Gastrocnemius medialis (tissue), 4 donors: ENCODE measurements around the gene BMP8A.

Source experiments
- POLR2A ChIP-seq, 2 donors: fragments of 450-650 bp; IDR thresholded peaks; one replicate each; pipeline ENCODE4 v1.6.1; 2017; ENCODE audit warnings: antibody characterized with exemption in 2 of 2, mild to moderate bottlenecking in 2 of 2, moderate library complexity in 2 of 2
- TF ChIP-seq, protein P1 (sequence below), 5 experiments: fragments of 450-650 bp in 3 of 5; fragments of 200-600 bp in 2 of 5; sonication (generic) in 2 of 5; IDR thresholded peaks in 4 of 5; conservative IDR thresholded peaks in 1 of 5; 1 replicate in 4 of 5; 2 replicates in 1 of 5; pipeline ENCODE4 v1.5.1; 2016 to 2019; ENCODE audit warnings: antibody characterized with exemption in 5 of 5, mild to moderate bottlenecking in 3 of 5, moderate library complexity in 3 of 5

DNA sequence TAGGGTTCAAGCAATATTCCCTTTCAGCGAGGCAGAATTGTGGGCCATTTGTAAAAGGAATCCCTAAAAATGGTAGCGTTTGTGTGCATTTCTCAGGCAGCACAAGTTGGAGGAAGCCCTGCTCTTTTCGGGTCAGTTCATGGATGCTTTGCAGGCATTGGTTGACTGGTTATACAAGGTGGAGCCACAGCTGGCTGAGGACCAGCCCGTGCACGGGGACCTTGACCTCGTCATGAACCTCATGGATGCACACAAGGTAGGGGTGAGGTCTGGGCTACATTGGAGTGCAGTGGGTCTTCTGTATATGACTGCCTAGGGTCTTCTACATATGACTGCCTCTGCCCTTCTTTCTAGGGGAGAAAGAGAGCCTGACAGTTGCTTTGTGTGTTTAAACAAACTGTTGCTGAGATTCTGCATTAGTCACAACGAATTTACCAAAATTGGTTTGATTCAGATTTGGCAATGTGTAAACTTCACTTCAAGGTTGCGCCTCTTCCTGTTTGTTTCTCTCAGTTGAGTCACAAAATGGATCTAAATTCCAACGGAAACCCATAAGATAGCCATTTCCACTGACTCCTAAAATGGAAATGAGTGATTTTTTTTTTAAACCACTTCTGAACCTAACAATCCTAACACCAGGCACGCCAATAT lies 40.4 kb upstream of the BMP8A start:
- TF ChIP-seq, protein P1, sequence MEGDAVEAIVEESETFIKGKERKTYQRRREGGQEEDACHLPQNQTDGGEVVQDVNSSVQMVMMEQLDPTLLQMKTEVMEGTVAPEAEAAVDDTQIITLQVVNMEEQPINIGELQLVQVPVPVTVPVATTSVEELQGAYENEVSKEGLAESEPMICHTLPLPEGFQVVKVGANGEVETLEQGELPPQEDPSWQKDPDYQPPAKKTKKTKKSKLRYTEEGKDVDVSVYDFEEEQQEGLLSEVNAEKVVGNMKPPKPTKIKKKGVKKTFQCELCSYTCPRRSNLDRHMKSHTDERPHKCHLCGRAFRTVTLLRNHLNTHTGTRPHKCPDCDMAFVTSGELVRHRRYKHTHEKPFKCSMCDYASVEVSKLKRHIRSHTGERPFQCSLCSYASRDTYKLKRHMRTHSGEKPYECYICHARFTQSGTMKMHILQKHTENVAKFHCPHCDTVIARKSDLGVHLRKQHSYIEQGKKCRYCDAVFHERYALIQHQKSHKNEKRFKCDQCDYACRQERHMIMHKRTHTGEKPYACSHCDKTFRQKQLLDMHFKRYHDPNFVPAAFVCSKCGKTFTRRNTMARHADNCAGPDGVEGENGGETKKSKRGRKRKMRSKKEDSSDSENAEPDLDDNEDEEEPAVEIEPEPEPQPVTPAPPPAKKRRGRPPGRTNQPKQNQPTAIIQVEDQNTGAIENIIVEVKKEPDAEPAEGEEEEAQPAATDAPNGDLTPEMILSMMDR (IDR thresholded peaks at IDR 0.05 in 4 of 5, conservative IDR thresholded peaks at IDR 0.05 in 1 of 5): no peak
- TF ChIP-seq POLR2A (IDR thresholded peaks at IDR 0.05): no peak
